Measurements from ENCODE around the gene ADPRS.

DNA sequence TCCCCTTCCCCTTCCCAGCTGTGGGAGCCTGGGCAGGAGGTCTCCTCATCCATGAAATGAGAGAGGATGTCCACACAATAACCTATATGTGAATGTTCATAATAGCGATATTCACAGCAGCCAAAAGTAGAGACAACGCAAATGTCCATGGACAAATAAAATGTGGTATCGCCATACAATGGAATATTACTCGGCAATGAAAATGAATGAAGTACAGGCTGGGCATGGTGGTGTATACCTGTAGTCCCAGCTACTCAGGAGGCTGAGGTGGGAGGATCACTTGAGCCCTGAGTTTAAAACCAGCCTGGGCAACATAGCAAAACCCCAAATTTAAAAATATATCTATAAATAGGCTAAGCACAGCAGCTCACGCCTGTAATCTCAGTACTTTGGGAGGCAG is 12.9 kb downstream of the ADPRS start:
- TF ChIP-seq, protein P1, sequence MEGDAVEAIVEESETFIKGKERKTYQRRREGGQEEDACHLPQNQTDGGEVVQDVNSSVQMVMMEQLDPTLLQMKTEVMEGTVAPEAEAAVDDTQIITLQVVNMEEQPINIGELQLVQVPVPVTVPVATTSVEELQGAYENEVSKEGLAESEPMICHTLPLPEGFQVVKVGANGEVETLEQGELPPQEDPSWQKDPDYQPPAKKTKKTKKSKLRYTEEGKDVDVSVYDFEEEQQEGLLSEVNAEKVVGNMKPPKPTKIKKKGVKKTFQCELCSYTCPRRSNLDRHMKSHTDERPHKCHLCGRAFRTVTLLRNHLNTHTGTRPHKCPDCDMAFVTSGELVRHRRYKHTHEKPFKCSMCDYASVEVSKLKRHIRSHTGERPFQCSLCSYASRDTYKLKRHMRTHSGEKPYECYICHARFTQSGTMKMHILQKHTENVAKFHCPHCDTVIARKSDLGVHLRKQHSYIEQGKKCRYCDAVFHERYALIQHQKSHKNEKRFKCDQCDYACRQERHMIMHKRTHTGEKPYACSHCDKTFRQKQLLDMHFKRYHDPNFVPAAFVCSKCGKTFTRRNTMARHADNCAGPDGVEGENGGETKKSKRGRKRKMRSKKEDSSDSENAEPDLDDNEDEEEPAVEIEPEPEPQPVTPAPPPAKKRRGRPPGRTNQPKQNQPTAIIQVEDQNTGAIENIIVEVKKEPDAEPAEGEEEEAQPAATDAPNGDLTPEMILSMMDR (IDR thresholded peaks at IDR 0.05): no peak
- TF ChIP-seq POLR2A (IDR thresholded peaks at IDR 0.05) (no peak), POLR2AphosphoS5 (IDR thresholded peaks at IDR 0.05) (no peak), EP300 (IDR thresholded peaks at IDR 0.05) (no peak)

Measured in suprapubic skin (tissue), 4 donors.